CD4-positive, alpha-beta T cell (primary cell): Measurements from ENCODE around the gene SHLD2. TPM values are rescaled to one million over a fixed set of nuclear protein-coding genes. Genes with fewer than 3 reads are reported as not detected.
A peak's percentile ranks its signal among the peaks of the same experiment; 100 is the strongest.
"Not testable (repeated sequence)": the region's sequence is repeated elsewhere in the genome, so short reads cannot be mapped to it uniquely, and the experiment has no call there.

Experiments
- ATAC-seq: fragments of 200-7000 bp; cut with Tn5 transposase; one replicate; pipeline ENCODE4 v1.10.0; 2022; ENCODE audit warnings: mild to moderate bottlenecking; ENCODE audit not compliant: poor library complexity
- CTCF ChIA-PET: fragments of 350-600 bp; sonication (Branson Sonifier 250); formaldehyde crosslinking; loops from one replicate; lab custom pipeline; 2021; ENCODE audit warnings: antibody characterized with exemption, inconsistent platforms; lab: Charles Lee
- POLR2A ChIA-PET: fragments of 350-600 bp; sonication (Branson Sonifier 250); formaldehyde crosslinking; loops from one replicate; lab custom pipeline; 2021; ENCODE audit warnings: antibody characterized with exemption, inconsistent platforms; lab: Charles Lee
- DNase-seq, 14 experiments: peaks; one replicate each; pipeline ENCODE4 v3.0.0-alpha.2; 2013 to 2020; ENCODE audit warnings: mixed read lengths in 2 of 14
- H3K27ac ChIP-seq, 2 donors: one replicate each; pipeline versions ENCODE4 v1.5.1 to v1.7.0; 2013; ENCODE audit warnings: low read length in 2 of 2, low read depth in 1 of 2, mild to moderate bottlenecking in 1 of 2
- H3K27me3 ChIP-seq, 2 experiments: 1 replicate in 1 of 2; 2 replicates in 1 of 2; pipeline versions ENCODE4 v1.6.1 to v1.7.0; 2013; ENCODE audit warnings: low read length in 2 of 2, control low read depth in 1 of 2, mild to moderate bottlenecking in 1 of 2, moderate library complexity in 1 of 2; ENCODE audit not compliant: insufficient read depth in 2 of 2, control insufficient read depth in 1 of 2
- H3K36me3 ChIP-seq: one replicate; pipeline ENCODE4 v1.6.1; 2013; ENCODE audit warnings: low read length, control low read depth; ENCODE audit not compliant: insufficient read depth
- H3K4me1 ChIP-seq: one replicate; pipeline ENCODE4 v1.6.1; 2013; ENCODE audit warnings: low read length, control low read depth; ENCODE audit not compliant: insufficient read depth
- H3K4me3 ChIP-seq: one replicate; pipeline ENCODE4 v1.5.1; 2013; ENCODE audit warnings: mild to moderate bottlenecking, low read length, moderate library complexity
- H3K9me3 ChIP-seq, 2 experiments: 1 replicate in 1 of 2; 2 replicates in 1 of 2; pipeline versions ENCODE4 v1.6.1 to v1.7.0; 2013; ENCODE audit warnings: low read length in 2 of 2, mild to moderate bottlenecking in 2 of 2, control low read depth in 1 of 2, moderate library complexity in 1 of 2; ENCODE audit not compliant: control insufficient read depth in 1 of 2, insufficient read depth in 1 of 2
- H3K27ac Mint-ChIP-seq: one replicate; pipeline ENCODE4 v1.8.0; 2020; ENCODE audit warnings: mixed read lengths
- H3K27me3 Mint-ChIP-seq: one replicate; pipeline ENCODE4 v1.8.0; 2021; ENCODE audit warnings: mixed read lengths
- H3K36me3 Mint-ChIP-seq: one replicate; pipeline ENCODE4 v1.8.0; 2021; ENCODE audit warnings: low read depth, mixed read lengths
- H3K4me1 Mint-ChIP-seq: one replicate; pipeline ENCODE4 v1.8.0; 2021; ENCODE audit warnings: low read depth, mixed read lengths
- H3K4me3 Mint-ChIP-seq: one replicate; pipeline ENCODE4 v1.8.0; 2020; ENCODE audit warnings: mild to moderate bottlenecking, mixed read lengths
- H3K9me3 Mint-ChIP-seq: one replicate; pipeline ENCODE4 v1.8.0; 2020; ENCODE audit warnings: mixed read lengths
- intact Hi-C, 2 experiments: fragments of 100-400 bp; cut with DNase I in 1 of 2; cut with micrococcal nuclease in 1 of 2; formaldehyde crosslinking; loops; one replicate each; pipeline versions ENCODE4 v1.15.1 to v1.9.0; 2023 to 2025; cut with DNase I, micrococcal nuclease
- total RNA-seq, 174 experiments: library from RNA in 2 of 174; stranded (reverse) in 2 of 174; gene quantifications; one replicate each; pipeline ENCODE4 v1.2.3 and lab custom pipeline; 2021 to 2026

Gene SHLD2
- total RNA-seq, 2 experiments from 2014 or later: 20.6 to 23.0 TPM

DNA sequence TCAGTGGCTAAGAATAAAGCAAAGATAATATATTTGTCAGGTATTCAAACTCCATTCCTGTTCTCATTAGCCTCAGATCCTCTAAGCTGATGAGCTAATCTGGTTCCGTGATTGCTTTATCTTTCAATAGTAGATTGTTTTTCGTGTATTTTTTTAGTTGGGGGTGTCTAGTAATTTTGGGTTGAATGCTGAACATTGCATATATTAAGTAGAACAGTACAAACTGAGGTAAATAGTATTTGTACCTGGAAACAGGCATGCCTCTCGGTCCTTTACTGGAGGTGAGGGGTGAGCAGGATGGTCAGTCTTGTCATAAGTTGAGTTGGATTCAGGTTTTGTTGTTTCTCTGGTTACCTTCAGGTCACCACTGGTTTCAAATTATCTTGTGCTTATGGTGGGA, 92.6 kb downstream of the SHLD2 start:
- H3K9me3 ChIP-seq, H3K9me3 Mint-ChIP-seq, H3K27me3 ChIP-seq, CTCF ChIA-PET, H3K4me3 ChIP-seq, H3K4me3 Mint-ChIP-seq, H3K27me3 Mint-ChIP-seq, ATAC-seq, intact Hi-C loops, H3K27ac ChIP-seq, H3K4me1 ChIP-seq, DNase-seq, H3K4me1 Mint-ChIP-seq, H3K27ac Mint-ChIP-seq, POLR2A ChIA-PET: not testable (repeated sequence)
- H3K36me3 Mint-ChIP-seq: peaks cover 81% of the 10 kb centered on the region
- peaks cover 18% of the 10 kb centered on the region for H3K36me3 ChIP-seq

DNA sequence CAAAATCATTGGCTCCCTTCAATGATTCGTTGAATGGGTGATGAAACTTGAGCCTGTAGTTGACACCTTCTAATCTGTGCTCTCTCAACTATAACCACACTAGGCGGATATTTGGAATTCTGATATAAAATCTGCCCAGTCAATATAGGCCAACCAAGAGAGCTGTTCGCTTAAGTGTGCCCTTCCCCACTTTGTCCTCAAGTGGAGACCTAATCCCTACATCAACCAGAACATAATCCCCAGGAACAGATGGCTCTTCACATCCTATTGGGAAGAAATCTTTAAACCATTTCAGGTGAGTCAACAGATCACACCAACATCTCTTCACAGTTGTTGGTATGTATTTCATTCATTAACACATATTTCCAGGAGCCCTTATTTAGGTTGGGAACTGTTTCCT, 96.8 kb downstream of the SHLD2 start:
- H3K4me1 Mint-ChIP-seq, H3K27me3 Mint-ChIP-seq, DNase-seq, ATAC-seq, CTCF ChIA-PET, H3K9me3 Mint-ChIP-seq, H3K27ac Mint-ChIP-seq, intact Hi-C loops, H3K4me3 Mint-ChIP-seq, H3K4me1 ChIP-seq, H3K27ac ChIP-seq, H3K9me3 ChIP-seq, POLR2A ChIA-PET, H3K4me3 ChIP-seq, H3K27me3 ChIP-seq: not testable (repeated sequence)
- H3K36me3 Mint-ChIP-seq: peaks cover 47% of the 10 kb centered on the region
- H3K36me3 ChIP-seq: peaks cover 16% of the 10 kb centered on the region

DNA sequence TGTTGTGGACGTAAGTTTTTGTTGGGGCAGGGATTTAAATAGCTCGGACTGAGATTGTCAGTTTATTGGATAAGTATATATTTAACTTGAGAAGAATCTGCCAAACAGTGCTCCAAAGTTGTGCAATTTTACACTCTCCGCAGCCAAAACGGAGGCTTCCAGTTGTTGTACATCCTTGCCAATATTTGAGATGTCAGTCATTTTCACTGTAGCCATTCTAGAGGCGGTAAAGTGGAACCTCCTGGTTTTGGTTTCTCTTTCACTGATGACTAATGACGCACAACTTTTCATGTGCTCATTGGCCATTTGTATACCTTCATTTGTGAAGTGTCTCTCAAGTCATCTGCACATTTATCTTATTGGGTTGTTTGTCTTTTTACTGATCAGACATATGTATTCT, 105.9 kb downstream of the SHLD2 start:
- peak in 4 of 14 experiments; percentile 7 to 83 (median 74) for DNase-seq
- POLR2A ChIA-PET, H3K4me3 ChIP-seq, intact Hi-C loops, H3K27me3 Mint-ChIP-seq, H3K36me3 ChIP-seq, H3K27ac ChIP-seq, H3K36me3 Mint-ChIP-seq, H3K9me3 ChIP-seq, H3K27me3 ChIP-seq, CTCF ChIA-PET, H3K9me3 Mint-ChIP-seq: not testable (repeated sequence)
- H3K4me3 Mint-ChIP-seq: peak overlapping the region; percentile 51
- peaks cover 17% of the 10 kb centered on the region for H3K4me1 Mint-ChIP-seq
- peak overlapping the region; percentile 18 for H3K27ac Mint-ChIP-seq
- peak; percentile 62 for ATAC-seq
- H3K4me1 ChIP-seq: peaks cover 11% of the 10 kb centered on the region

DNA sequence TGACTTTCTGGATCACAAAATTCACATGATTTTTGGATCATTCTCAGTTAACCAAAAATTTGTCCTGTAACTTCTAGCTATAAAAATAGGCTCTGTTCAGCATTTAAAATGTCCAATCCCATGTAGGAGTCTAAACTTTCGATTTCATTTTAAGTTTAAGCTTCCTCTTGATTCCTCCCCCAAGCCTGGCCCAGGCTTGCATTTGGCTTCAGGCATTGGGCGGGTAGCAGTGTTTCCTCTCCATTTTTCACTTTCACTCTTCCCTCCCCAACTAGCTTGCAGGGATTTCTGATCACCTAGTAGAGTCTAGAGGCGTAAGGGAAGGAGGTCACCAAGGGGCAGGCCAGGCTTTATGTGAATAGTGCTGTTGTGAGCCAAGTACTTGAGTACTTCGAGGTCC, 109.8 kb downstream of the SHLD2 start:
- H3K27me3 ChIP-seq, POLR2A ChIA-PET, H3K36me3 ChIP-seq, CTCF ChIA-PET, H3K27ac Mint-ChIP-seq, H3K27me3 Mint-ChIP-seq, H3K36me3 Mint-ChIP-seq, H3K4me3 Mint-ChIP-seq, H3K4me3 ChIP-seq, intact Hi-C loops, ATAC-seq, H3K9me3 ChIP-seq, H3K9me3 Mint-ChIP-seq, H3K27ac ChIP-seq: not testable (repeated sequence)
- DNase-seq: peak in 1 of 14 experiments; percentile 27
- H3K4me1 Mint-ChIP-seq: peaks cover 17% of the 10 kb centered on the region
- H3K4me1 ChIP-seq: peaks cover 11% of the 10 kb centered on the region

DNA sequence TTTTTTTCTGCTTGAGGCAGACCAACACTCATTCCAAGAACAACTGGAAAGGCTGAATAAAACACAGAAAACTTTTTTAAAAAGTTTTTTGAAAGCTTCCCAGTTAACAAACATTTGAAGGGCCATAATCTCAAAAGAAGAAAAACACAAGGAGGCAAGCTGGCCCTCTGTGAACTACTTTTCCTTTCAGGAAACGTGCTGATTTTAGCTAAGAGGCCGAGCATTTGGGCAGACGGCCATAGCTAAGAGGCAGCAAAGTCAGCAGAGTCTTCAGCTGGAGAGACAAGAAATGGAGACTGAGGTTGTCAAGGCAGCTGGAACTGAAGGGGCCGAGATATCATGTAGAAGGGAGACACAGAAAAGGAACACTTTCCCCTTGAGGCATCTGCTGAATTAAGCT, 111.9 kb downstream of the SHLD2 start:
- intact Hi-C loops, H3K27me3 ChIP-seq, POLR2A ChIA-PET, H3K36me3 ChIP-seq, H3K9me3 ChIP-seq, DNase-seq, H3K27me3 Mint-ChIP-seq, H3K27ac Mint-ChIP-seq, H3K36me3 Mint-ChIP-seq, ATAC-seq, H3K4me3 Mint-ChIP-seq, H3K27ac ChIP-seq, H3K4me3 ChIP-seq, CTCF ChIA-PET, H3K9me3 Mint-ChIP-seq: not testable (repeated sequence)
- peaks cover 12% of the 10 kb centered on the region for H3K4me1 Mint-ChIP-seq
- H3K4me1 ChIP-seq: peaks cover 11% of the 10 kb centered on the region

DNA sequence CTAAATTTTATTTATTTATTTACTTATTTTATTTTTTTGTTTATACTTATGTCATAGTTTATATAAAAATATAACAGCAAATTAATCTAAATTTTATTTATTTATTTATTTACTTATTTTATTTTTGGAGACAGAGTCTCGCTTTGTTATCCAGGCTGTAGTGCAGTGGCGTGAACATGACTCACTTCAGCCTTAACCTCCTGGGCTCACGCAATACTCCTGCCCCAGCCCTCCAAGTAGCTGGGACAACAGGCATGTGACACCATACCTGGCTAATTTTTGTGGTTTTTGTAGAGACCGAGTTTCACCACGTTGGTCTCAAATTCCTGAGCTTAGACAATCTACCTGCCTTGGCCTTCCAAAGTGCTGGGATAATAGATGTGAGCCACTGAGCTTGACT, 115.3 kb downstream of the SHLD2 start:
- H3K27me3 ChIP-seq, H3K27me3 Mint-ChIP-seq, H3K4me3 Mint-ChIP-seq, H3K27ac Mint-ChIP-seq, H3K4me1 Mint-ChIP-seq, H3K9me3 ChIP-seq, H3K9me3 Mint-ChIP-seq, H3K36me3 ChIP-seq, POLR2A ChIA-PET, ATAC-seq, H3K27ac ChIP-seq, H3K4me3 ChIP-seq, DNase-seq, H3K4me1 ChIP-seq, CTCF ChIA-PET, intact Hi-C loops, H3K36me3 Mint-ChIP-seq: not testable (repeated sequence)

DNA sequence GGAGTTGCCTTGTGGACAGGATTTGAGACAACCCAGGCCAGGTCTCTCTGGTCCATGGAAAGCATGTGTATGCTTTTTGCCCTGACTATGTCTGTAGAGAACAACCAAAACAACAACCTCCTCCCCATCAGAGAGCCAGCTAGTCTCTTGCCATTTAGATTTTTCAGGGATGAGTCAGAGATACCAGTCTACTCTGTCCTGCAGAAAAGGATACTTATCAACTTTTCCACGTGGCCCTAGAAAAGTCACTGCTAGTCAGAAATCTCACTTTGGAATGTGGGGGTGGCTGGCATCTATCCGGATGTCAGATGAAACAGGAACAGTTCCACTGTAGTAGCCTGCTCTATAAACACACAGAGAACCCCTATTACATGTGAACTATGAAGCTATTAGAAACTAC, 116.8 kb downstream of the SHLD2 start:
- POLR2A ChIA-PET, H3K27ac Mint-ChIP-seq, H3K4me1 Mint-ChIP-seq, H3K4me1 ChIP-seq, H3K9me3 Mint-ChIP-seq, H3K27ac ChIP-seq, H3K9me3 ChIP-seq, H3K4me3 Mint-ChIP-seq, H3K4me3 ChIP-seq, H3K27me3 Mint-ChIP-seq, CTCF ChIA-PET, H3K27me3 ChIP-seq, ATAC-seq, H3K36me3 Mint-ChIP-seq, intact Hi-C loops, H3K36me3 ChIP-seq, DNase-seq: not testable (repeated sequence)
